K562 (cell line): ENCODE data around the gene APPBP2. TPM values are rescaled to one million over a fixed set of nuclear protein-coding genes. Genes with fewer than 3 reads are reported as not detected.
A peak's percentile ranks its signal among the peaks of the same experiment; 100 is the strongest.

Experiments
- BHLHE40 ChIP-seq: IDR thresholded peaks from 2 replicates; pipeline ENCODE4 v1.6.1; 2011; ENCODE audit warnings: low read length, improper control_type of control experiment
- CBFA2T3 ChIP-seq: fragments of 450-650 bp; IDR thresholded peaks from 2 replicates; pipeline ENCODE4 v1.6.1; 2017
- GATA2 ChIP-seq: sonication (generic); formaldehyde crosslinking; IDR thresholded peaks from 2 replicates; pipeline ENCODE4 v1.4.0; 2020; ENCODE audit warnings: mild to moderate bottlenecking, missing genetic modification reagents
- MAFK ChIP-seq: IDR thresholded peaks from 2 replicates; pipeline ENCODE4 v1.6.1; 2011; ENCODE audit warnings: low read length, improper control_type of control experiment
- TCF3 ChIP-seq: sonication (generic); formaldehyde crosslinking; IDR thresholded peaks from 2 replicates; pipeline ENCODE4 v1.4.0; 2020; ENCODE audit warnings: mild to moderate bottlenecking, missing genetic modification reagents
- ZNF347 ChIP-seq: fragments of 450-650 bp; formaldehyde crosslinking; IDR thresholded peaks from 2 replicates; pipeline ENCODE4 v1.4.0; 2020; ENCODE audit warnings: low read depth, mild to moderate bottlenecking, moderate library complexity
- ZNF561 ChIP-seq: fragments of 450-650 bp; formaldehyde crosslinking; conservative IDR thresholded peaks from 2 replicates; pipeline ENCODE4 v1.4.0; 2020; ENCODE audit warnings: mild to moderate bottlenecking, moderate library complexity
- ZNF79 ChIP-seq: fragments of 250-450 bp; sonication (Bioruptor Pico); IDR thresholded peaks from 2 replicates; pipeline ENCODE4 v1.4.0; 2020; ENCODE audit warnings: low read depth, mild to moderate bottlenecking, moderate library complexity
- polyA plus RNA-seq, 8 experiments: library from polyadenylated mRNA; depleted of rRNA in 4 of 8; stranded (reverse) in 5 of 8; unstranded in 3 of 8; fragments of >200 nt; fragmentation: Nextera tagmentation in 2 of 8; fragmentation: Illumina TruSeq in 1 of 8; extraction: Ambion mirVana in 2 of 8; extraction: Trizol in 1 of 8; gene quantifications; 2 replicates each; pipeline versions ENCODE4 v1.2.1 to v1.2.3, GENCODE V29; 2011 to 2014; ENCODE audit warnings: inconsistent platforms in 1 of 8, missing spikeins in 1 of 8
- total RNA-seq, 7 experiments: library from RNA; depleted of rRNA in 6 of 7; stranded (reverse); fragments of >200 nt in 6 of 7; fragmentation: Illumina TruSeq in 2 of 7; extraction: Trizol in 2 of 7; gene quantifications; 2 replicates each; pipeline versions ENCODE4 v1.2.1 to v1.2.3, GENCODE V29; 2011 to 2021; ENCODE audit warnings: low replicate concordance in 1 of 7
- TF ChIP-seq, protein P1 (sequence below), 2 experiments: IDR thresholded peaks in 1 of 2; conservative IDR thresholded peaks in 1 of 2; 2 replicates each; pipeline ENCODE4 v1.6.1; 2016; ENCODE audit warnings: low read depth in 2 of 2, mild to moderate bottlenecking in 1 of 2, missing compliant biosample characterization in 1 of 2, missing genetic modification characterization in 1 of 2, moderate library complexity in 1 of 2
- TF ChIP-seq, protein P2 (sequence below): fragments of 450-650 bp; formaldehyde crosslinking; IDR thresholded peaks from 2 replicates; pipeline ENCODE4 v1.4.0; 2022; ENCODE audit warnings: missing genetic modification characterization
- TF ChIP-seq, protein P3 (sequence below): fragments of 450-650 bp; formaldehyde crosslinking; IDR thresholded peaks from 2 replicates; pipeline ENCODE4 v1.4.0; 2020; ENCODE audit warnings: mild to moderate bottlenecking, moderate library complexity
- TF ChIP-seq, protein P4 (sequence below), 3 experiments: fragments of 200-800 bp in 1 of 3; fragments of 250-450 bp in 1 of 3; fragments of 450-650 bp in 1 of 3; sonication (Bioruptor Pico) in 1 of 3; sonication (Bioruptor generic) in 1 of 3; formaldehyde crosslinking in 1 of 3; IDR thresholded peaks; 2 replicates each; pipeline versions ENCODE4 v1.6.1 to v1.8.0; 2016 to 2022; ENCODE audit warnings: mild to moderate bottlenecking in 2 of 3, missing genetic modification characterization in 2 of 3, missing compliant biosample characterization in 1 of 3, moderate library complexity in 1 of 3
- TF ChIP-seq, protein P5 (sequence below), 2 experiments: fragments of 450-650 bp in 1 of 2; IDR thresholded peaks; 2 replicates each; pipeline ENCODE4 v1.6.1; 2011 to 2017; ENCODE audit warnings: low read depth in 2 of 2, antibody characterized with exemption in 1 of 2, borderline replicate concordance in 1 of 2, low read length in 1 of 2, mild to moderate bottlenecking in 1 of 2, mixed read lengths in 1 of 2; ENCODE audit not compliant: control insufficient read depth in 1 of 2
- TF ChIP-seq, protein P6 (sequence below): fragments of 250-450 bp; sonication (Bioruptor Pico); IDR thresholded peaks from 2 replicates; pipeline ENCODE4 v1.8.0; 2021; ENCODE audit warnings: moderate library complexity, mild to moderate bottlenecking, inconsistent platforms

Gene APPBP2
- total and polyA plus RNA-seq, 9 of the 15 experiments (the other 6 are each of a cell fraction or from before 2014, with no cell fraction given): 2.7 to 16.8 (median 6.9) TPM

DNA sequence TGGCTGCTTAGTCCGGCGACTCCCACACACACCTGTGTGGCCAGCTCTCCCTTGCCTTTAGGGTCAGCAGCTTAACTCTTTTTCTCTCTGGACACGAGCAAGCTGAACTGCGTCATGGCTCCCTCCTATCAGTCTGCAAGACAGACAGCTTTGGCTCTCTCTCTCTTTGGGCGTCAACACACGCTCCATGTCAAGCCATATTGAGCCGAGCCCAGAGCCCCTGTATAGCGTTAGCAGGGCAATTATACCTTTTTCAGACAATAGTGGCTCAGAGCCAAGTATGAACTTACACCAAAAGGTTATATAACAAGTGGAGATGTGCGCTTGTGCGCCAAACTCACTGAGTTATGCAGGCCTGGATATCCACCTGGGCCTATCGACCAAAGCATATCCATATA is 34.8 kb upstream of the APPBP2 start (continued):
- TF ChIP-seq, protein P1, sequence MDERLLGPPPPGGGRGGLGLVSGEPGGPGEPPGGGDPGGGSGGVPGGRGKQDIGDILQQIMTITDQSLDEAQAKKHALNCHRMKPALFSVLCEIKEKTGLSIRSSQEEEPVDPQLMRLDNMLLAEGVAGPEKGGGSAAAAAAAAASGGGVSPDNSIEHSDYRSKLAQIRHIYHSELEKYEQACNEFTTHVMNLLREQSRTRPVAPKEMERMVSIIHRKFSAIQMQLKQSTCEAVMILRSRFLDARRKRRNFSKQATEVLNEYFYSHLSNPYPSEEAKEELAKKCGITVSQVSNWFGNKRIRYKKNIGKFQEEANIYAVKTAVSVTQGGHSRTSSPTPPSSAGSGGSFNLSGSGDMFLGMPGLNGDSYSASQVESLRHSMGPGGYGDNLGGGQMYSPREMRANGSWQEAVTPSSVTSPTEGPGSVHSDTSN (CRISPR knock-in tag; IDR thresholded peaks at IDR 0.05; ENCODE audit: low read depth): no peak
- TF ChIP-seq, protein P1 (tag; conservative IDR thresholded peaks at IDR 0.05; ENCODE audit: low read depth): peak; percentile 25; the same call in 1 of the 2 replicates
- no peak for TF ChIP-seq ZNF347 (CRISPR knock-in tag)
- TF ChIP-seq, protein P2, sequence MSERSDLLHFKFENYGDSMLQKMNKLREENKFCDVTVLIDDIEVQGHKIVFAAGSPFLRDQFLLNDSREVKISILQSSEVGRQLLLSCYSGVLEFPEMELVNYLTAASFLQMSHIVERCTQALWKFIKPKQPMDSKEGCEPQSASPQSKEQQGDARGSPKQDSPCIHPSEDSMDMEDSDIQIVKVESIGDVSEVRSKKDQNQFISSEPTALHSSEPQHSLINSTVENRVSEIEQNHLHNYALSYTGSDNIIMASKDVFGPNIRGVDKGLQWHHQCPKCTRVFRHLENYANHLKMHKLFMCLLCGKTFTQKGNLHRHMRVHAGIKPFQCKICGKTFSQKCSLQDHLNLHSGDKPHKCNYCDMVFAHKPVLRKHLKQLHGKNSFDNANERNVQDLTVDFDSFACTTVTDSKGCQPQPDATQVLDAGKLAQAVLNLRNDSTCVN (CRISPR knock-in tag): no peak
- TF ChIP-seq ZNF561 (CRISPR knock-in tag): no peak
- no peak for TF ChIP-seq BHLHE40
- TF ChIP-seq, protein P3, sequence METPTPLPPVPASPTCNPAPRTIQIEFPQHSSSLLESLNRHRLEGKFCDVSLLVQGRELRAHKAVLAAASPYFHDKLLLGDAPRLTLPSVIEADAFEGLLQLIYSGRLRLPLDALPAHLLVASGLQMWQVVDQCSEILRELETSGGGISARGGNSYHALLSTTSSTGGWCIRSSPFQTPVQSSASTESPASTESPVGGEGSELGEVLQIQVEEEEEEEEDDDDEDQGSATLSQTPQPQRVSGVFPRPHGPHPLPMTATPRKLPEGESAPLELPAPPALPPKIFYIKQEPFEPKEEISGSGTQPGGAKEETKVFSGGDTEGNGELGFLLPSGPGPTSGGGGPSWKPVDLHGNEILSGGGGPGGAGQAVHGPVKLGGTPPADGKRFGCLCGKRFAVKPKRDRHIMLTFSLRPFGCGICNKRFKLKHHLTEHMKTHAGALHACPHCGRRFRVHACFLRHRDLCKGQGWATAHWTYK (CRISPR knock-in tag): no peak
- TF ChIP-seq, protein P4, sequence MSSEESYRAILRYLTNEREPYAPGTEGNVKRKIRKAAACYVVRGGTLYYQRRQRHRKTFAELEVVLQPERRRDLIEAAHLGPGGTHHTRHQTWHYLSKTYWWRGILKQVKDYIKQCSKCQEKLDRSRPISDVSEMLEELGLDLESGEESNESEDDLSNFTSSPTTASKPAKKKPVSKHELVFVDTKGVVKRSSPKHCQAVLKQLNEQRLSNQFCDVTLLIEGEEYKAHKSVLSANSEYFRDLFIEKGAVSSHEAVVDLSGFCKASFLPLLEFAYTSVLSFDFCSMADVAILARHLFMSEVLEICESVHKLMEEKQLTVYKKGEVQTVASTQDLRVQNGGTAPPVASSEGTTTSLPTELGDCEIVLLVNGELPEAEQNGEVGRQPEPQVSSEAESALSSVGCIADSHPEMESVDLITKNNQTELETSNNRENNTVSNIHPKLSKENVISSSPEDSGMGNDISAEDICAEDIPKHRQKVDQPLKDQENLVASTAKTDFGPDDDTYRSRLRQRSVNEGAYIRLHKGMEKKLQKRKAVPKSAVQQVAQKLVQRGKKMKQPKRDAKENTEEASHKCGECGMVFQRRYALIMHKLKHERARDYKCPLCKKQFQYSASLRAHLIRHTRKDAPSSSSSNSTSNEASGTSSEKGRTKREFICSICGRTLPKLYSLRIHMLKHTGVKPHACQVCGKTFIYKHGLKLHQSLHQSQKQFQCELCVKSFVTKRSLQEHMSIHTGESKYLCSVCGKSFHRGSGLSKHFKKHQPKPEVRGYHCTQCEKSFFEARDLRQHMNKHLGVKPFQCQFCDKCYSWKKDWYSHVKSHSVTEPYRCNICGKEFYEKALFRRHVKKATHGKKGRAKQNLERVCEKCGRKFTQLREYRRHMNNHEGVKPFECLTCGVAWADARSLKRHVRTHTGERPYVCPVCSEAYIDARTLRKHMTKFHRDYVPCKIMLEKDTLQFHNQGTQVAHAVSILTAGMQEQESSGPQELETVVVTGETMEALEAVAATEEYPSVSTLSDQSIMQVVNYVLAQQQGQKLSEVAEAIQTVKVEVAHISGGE (CRISPR knock-in tag; IDR thresholded peaks at IDR 0.05): 0 out of 6 replicates have a peak, but pooled peaks of 1 of the 3 experiments have one; percentile 50
- TF ChIP-seq, protein P5, sequence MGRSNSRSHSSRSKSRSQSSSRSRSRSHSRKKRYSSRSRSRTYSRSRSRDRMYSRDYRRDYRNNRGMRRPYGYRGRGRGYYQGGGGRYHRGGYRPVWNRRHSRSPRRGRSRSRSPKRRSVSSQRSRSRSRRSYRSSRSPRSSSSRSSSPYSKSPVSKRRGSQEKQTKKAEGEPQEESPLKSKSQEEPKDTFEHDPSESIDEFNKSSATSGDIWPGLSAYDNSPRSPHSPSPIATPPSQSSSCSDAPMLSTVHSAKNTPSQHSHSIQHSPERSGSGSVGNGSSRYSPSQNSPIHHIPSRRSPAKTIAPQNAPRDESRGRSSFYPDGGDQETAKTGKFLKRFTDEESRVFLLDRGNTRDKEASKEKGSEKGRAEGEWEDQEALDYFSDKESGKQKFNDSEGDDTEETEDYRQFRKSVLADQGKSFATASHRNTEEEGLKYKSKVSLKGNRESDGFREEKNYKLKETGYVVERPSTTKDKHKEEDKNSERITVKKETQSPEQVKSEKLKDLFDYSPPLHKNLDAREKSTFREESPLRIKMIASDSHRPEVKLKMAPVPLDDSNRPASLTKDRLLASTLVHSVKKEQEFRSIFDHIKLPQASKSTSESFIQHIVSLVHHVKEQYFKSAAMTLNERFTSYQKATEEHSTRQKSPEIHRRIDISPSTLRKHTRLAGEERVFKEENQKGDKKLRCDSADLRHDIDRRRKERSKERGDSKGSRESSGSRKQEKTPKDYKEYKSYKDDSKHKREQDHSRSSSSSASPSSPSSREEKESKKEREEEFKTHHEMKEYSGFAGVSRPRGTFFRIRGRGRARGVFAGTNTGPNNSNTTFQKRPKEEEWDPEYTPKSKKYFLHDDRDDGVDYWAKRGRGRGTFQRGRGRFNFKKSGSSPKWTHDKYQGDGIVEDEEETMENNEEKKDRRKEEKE (IDR thresholded peaks at IDR 0.05; ENCODE audit: borderline replicate concordance in 1 of 2, control insufficient read depth in 1 of 2, low read depth in 2 of 2, low read length in 1 of 2): no peak
- TF ChIP-seq CBFA2T3: no peak
- TF ChIP-seq, protein P6, sequence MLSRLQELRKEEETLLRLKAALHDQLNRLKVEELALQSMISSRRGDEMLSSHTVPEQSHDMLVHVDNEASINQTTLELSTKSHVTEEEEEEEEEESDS (CRISPR knock-in tag): no peak
- TF ChIP-seq GATA2: no peak
- no peak for TF ChIP-seq ZNF79 (CRISPR knock-in tag)
- no peak for TF ChIP-seq TCF3 (CRISPR knock-in tag)
- TF ChIP-seq MAFK: no peak
